Measurements from ENCODE around the gene CMIP. TPM values are rescaled to one million over a fixed set of nuclear protein-coding genes. Genes with fewer than 3 reads are reported as not detected.

The CMIP gene
- polyA plus RNA-seq, 3 donors: 0.85 to 61.9 (median 0.93) TPM

- Histone ChIP-seq H4K20me1 (ENCODE audit: insufficient read depth, low read length) (peaks cover 100% of the 10 kb centered on the region), H2AFZ (ENCODE audit: insufficient read depth, low read depth, low read length, poor library complexity, severe bottlenecking) (no peak overlapping the region), H3K9me3 (replicated peaks in 1 of 2; ENCODE audit: control insufficient read depth in 1 of 2, insufficient read depth in 1 of 2, low read length in 2 of 2) (no peaks in the 10 kb centered on the region), H3K9ac (ENCODE audit: insufficient read depth, low read length, poor library complexity, severe bottlenecking) (no peak overlapping the region), H3K27me3 (ENCODE audit: control insufficient read depth in 2 of 2, insufficient read depth in 2 of 2, low read length in 2 of 2) (no peaks in the 10 kb centered on the region), H3K79me2 (ENCODE audit: insufficient read depth, low read length) (peaks cover 12% of the 10 kb centered on the region), H3K4me3 (replicated peaks in 1 of 3; ENCODE audit: low read depth in 2 of 3, low read length in 3 of 3) (no peak overlapping the region), H3K36me3 (replicated peaks in 1 of 2; ENCODE audit: control insufficient read depth in 1 of 2, insufficient read depth in 2 of 2, low read length in 2 of 2) (peaks cover 92 to 100% of the 10 kb centered on the region in 2 donors), H3K27ac (ENCODE audit: low read depth in 1 of 2, low read length in 2 of 2) (no peak overlapping the region), H3K4me1 (ENCODE audit: control insufficient read depth in 1 of 2, insufficient read depth in 2 of 2, low read length in 2 of 2) (no peaks in the 10 kb centered on the region), H3K4me2 (replicated peaks; ENCODE audit: extremely low read depth, low read length, poor library complexity, severe bottlenecking) (no peak overlapping the region)
- H3K27me3 Mint-ChIP-seq (ENCODE audit: low read depth in 3 of 3): no peaks in the 10 kb centered on the region
- WGBS (ENCODE audit: insufficient coverage): 100% methylated on average over 2 of the region's 2 CpGs
- H3K36me3 Mint-ChIP-seq: peaks cover 91 to 100% of the 10 kb centered on the region in 2 donors
- no peak for TF ChIP-seq CTCF (IDR thresholded peaks at IDR 0.05)
- H3K4me1 Mint-ChIP-seq: no peaks in the 10 kb centered on the region
- peak overlapping the region in 4 of 7 donors; percentile 2 to 85 (median 44) for H3K27ac Mint-ChIP-seq
- H3K4me3 Mint-ChIP-seq: no peak overlapping the region
- no peak for DNase-seq
- no peaks in the 10 kb centered on the region for H3K9me3 Mint-ChIP-seq
- intact Hi-C loops (cut with micrococcal nuclease): no loop called here
These were observed 214.6 kb downstream of the CMIP start for GRCh38 chr16:81659249-81659648.

GRCh38 chr16:81661082-81661481, 216.5 kb downstream of the CMIP start:
- Mint-ChIP-seq H3K36me3 (peaks cover 91 to 100% of the 10 kb centered on the region in 2 donors), H3K4me1 (no peaks in the 10 kb centered on the region), H3K27me3 (ENCODE audit: low read depth in 3 of 3) (no peaks in the 10 kb centered on the region), H3K9me3 (no peaks in the 10 kb centered on the region), H3K4me3 (no peak overlapping the region), H3K27ac (no peak overlapping the region)
- intact Hi-C loops (cut with micrococcal nuclease): no loop called here
- no peak overlapping the region for H3K9ac ChIP-seq (ENCODE audit: insufficient read depth, low read length, poor library complexity, severe bottlenecking)
- DNase-seq: no peak
- no peak overlapping the region for H3K4me3 ChIP-seq (replicated peaks in 1 of 3; ENCODE audit: low read depth in 2 of 3, low read length in 3 of 3)
- TF ChIP-seq CTCF (IDR thresholded peaks at IDR 0.05): no peak
- peaks cover 96 to 100% of the 10 kb centered on the region in 2 donors for H3K36me3 ChIP-seq (replicated peaks in 1 of 2; ENCODE audit: control insufficient read depth in 1 of 2, insufficient read depth in 2 of 2, low read length in 2 of 2)
- no peaks in the 10 kb centered on the region for H3K27me3 ChIP-seq (ENCODE audit: control insufficient read depth in 2 of 2, insufficient read depth in 2 of 2, low read length in 2 of 2)
- no peaks in the 10 kb centered on the region for H3K9me3 ChIP-seq (replicated peaks in 1 of 2; ENCODE audit: control insufficient read depth in 1 of 2, insufficient read depth in 1 of 2, low read length in 2 of 2)
- no peak overlapping the region for H3K27ac ChIP-seq (ENCODE audit: low read depth in 1 of 2, low read length in 2 of 2)
- H3K4me1 ChIP-seq (ENCODE audit: control insufficient read depth in 1 of 2, insufficient read depth in 2 of 2, low read length in 2 of 2): no peaks in the 10 kb centered on the region
- H3K79me2 ChIP-seq (ENCODE audit: insufficient read depth, low read length): no peaks in the 10 kb centered on the region
- WGBS (ENCODE audit: insufficient coverage): 94% methylated on average over 13 of the region's 14 CpGs
- no peak overlapping the region for H2AFZ ChIP-seq (ENCODE audit: insufficient read depth, low read depth, low read length, poor library complexity, severe bottlenecking)
- H4K20me1 ChIP-seq (ENCODE audit: insufficient read depth, low read length): peaks cover 100% of the 10 kb centered on the region
- no peak overlapping the region for H3K4me2 ChIP-seq (replicated peaks; ENCODE audit: extremely low read depth, low read length, poor library complexity, severe bottlenecking)

Data from CD14-positive monocyte (primary cell).